Natural killer cell (primary cell): Measurements from ENCODE around the gene PTPRJ. TPM values are rescaled to one million over a fixed set of nuclear protein-coding genes. Genes with fewer than 3 reads are reported as not detected.

Source experiments
- ATAC-seq, 3 donors: fragments of 150-1000 bp in 2 of 3; fragments of 200-7000 bp in 1 of 3; cut with Tn5 transposase; 1 replicate in 1 of 3; 2 replicates in 2 of 3; pipeline ENCODE4 v1.10.0; 2021; ENCODE audit warnings: mild to moderate bottlenecking in 2 of 3, moderate library complexity in 2 of 3
- DNase-seq, 2 donors: peaks; one replicate each; pipeline versions ENCODE4 v3.0.0 to v3.0.0-alpha.2; 2013 to 2021; ENCODE audit warnings: mixed read lengths in 1 of 2
- H3K27ac ChIP-seq: one replicate; pipeline ENCODE4 v1.5.1; 2013; ENCODE audit warnings: mild to moderate bottlenecking, low read length
- H3K27me3 ChIP-seq: one replicate; pipeline ENCODE4 v1.6.1; 2013; ENCODE audit warnings: low read length; ENCODE audit not compliant: control insufficient read depth, insufficient read depth
- H3K36me3 ChIP-seq: one replicate; pipeline ENCODE4 v1.6.1; 2013; ENCODE audit warnings: low read length; ENCODE audit not compliant: control insufficient read depth, insufficient read depth
- H3K4me1 ChIP-seq: one replicate; pipeline ENCODE4 v1.6.1; 2013; ENCODE audit warnings: low read length; ENCODE audit not compliant: control insufficient read depth, insufficient read depth
- H3K4me3 ChIP-seq: one replicate; pipeline ENCODE4 v1.5.1; 2013; ENCODE audit warnings: low read length
- H3K9me3 ChIP-seq: one replicate; pipeline ENCODE4 v1.6.1; 2013; ENCODE audit warnings: low read length; ENCODE audit not compliant: control insufficient read depth, insufficient read depth
- H3K27ac Mint-ChIP-seq, 2 donors: one replicate each; pipeline ENCODE4 v1.8.0; 2022; ENCODE audit warnings: mild to moderate bottlenecking in 2 of 2, mixed read lengths in 2 of 2, moderate library complexity in 1 of 2
- H3K27me3 Mint-ChIP-seq, 2 donors: one replicate each; pipeline ENCODE4 v1.8.0; 2022; ENCODE audit warnings: low read depth in 2 of 2, mixed read lengths in 2 of 2
- H3K36me3 Mint-ChIP-seq: one replicate; pipeline ENCODE4 v1.8.0; 2022; ENCODE audit warnings: mixed read lengths
- H3K4me1 Mint-ChIP-seq, 2 donors: one replicate each; pipeline ENCODE4 v1.8.0; 2022; ENCODE audit warnings: mixed read lengths in 2 of 2
- H3K4me3 Mint-ChIP-seq: one replicate; pipeline ENCODE4 v1.8.0; 2022; ENCODE audit warnings: mild to moderate bottlenecking, moderate library complexity, mixed read lengths
- H3K9me3 Mint-ChIP-seq, 2 donors: one replicate each; pipeline ENCODE4 v1.8.0; 2022; ENCODE audit warnings: mixed read lengths in 2 of 2
- WGBS: methylation state at CpG from one replicate; pipeline ENCODE4 v1.1.7; 2013; ENCODE audit warnings: missing lambda C conversion rate; ENCODE audit not compliant: insufficient coverage; 5-methylcytosine and 5-hydroxymethylcytosine counted together
- intact Hi-C: fragments of 100-400 bp; cut with micrococcal nuclease; formaldehyde crosslinking; loops from one replicate; pipeline ENCODE4 v1.14.2; 2022
- total RNA-seq, 4 donors: library from RNA; stranded (reverse); fragments of 120-200 nt in 1 of 4; gene quantifications; one replicate each; pipeline versions ENCODE4 v1.2.3 to v1.2.4, GENCODE V29; 2013 to 2022
- TF ChIP-seq, protein P1 (sequence below): fragments of 200-600 bp; IDR thresholded peaks from one replicate; pipeline ENCODE4 v1.8.0; 2022; ENCODE audit warnings: antibody characterized with exemption

PTPRJ gene
- total RNA-seq, 3 donors from 2014 or later (not counting 1 experiment from before 2014, with no cell fraction given) = 110 to 127 (median 111) TPM

DNA sequence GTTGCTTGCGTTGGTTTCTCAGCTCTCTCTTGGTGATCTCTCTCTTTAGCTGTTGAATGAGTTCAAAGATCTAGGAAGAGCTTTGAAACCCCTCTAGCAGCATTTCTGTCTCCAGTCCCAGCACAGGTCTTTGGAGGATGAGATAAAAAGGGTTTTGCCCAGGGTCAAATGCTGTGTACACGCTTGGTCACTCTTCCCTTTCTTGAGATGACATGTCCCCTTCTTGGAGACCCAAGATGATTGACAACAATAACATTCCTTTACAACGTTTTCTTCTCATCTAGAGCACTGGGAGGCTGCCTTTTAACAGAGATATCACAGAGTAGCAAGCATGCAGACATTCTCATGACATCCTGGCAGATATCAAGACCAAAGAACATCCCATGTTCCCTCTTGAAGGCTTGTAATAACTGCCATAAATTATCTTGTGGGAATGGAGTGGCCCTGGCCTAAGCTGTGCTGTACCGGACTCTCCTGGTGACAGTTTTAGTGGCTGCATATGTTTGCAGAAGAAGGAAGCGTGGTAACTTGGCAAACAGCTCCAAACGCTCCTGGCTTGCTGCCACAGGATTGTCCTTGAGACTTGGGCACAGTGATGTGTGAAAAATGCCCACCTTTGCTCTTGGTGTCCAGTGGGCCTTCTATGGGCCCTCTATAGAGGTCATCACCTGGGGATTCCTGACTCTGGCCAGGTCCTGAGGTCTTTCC lies 107.8 kb downstream of the PTPRJ start:
- ATAC-seq (no peak), DNase-seq (no peak)
- TF ChIP-seq, protein P1, sequence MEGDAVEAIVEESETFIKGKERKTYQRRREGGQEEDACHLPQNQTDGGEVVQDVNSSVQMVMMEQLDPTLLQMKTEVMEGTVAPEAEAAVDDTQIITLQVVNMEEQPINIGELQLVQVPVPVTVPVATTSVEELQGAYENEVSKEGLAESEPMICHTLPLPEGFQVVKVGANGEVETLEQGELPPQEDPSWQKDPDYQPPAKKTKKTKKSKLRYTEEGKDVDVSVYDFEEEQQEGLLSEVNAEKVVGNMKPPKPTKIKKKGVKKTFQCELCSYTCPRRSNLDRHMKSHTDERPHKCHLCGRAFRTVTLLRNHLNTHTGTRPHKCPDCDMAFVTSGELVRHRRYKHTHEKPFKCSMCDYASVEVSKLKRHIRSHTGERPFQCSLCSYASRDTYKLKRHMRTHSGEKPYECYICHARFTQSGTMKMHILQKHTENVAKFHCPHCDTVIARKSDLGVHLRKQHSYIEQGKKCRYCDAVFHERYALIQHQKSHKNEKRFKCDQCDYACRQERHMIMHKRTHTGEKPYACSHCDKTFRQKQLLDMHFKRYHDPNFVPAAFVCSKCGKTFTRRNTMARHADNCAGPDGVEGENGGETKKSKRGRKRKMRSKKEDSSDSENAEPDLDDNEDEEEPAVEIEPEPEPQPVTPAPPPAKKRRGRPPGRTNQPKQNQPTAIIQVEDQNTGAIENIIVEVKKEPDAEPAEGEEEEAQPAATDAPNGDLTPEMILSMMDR = no peak
- H3K4me3 Mint-ChIP-seq = no peak overlapping the region
- no peaks in the 10 kb centered on the region for H3K9me3 ChIP-seq
- intact Hi-C loops = no loop called here
- peaks cover 22% of the 10 kb centered on the region for H3K4me1 ChIP-seq
- 65% methylated on average over 6 of the region's 6 CpGs for WGBS
- no peaks in the 10 kb centered on the region for H3K36me3 ChIP-seq
- no peaks in the 10 kb centered on the region for H3K9me3 Mint-ChIP-seq
- no peaks in the 10 kb centered on the region for H3K36me3 Mint-ChIP-seq
- no peak overlapping the region for H3K4me3 ChIP-seq
- no peaks in the 10 kb centered on the region for H3K27me3 ChIP-seq
- peaks cover 71 to 73% of the 10 kb centered on the region in 2 donors for H3K4me1 Mint-ChIP-seq
- H3K27me3 Mint-ChIP-seq = no peaks in the 10 kb centered on the region
- H3K27ac ChIP-seq = no peak overlapping the region
- H3K27ac Mint-ChIP-seq = peak overlapping the region; percentile 39 to 64

DNA sequence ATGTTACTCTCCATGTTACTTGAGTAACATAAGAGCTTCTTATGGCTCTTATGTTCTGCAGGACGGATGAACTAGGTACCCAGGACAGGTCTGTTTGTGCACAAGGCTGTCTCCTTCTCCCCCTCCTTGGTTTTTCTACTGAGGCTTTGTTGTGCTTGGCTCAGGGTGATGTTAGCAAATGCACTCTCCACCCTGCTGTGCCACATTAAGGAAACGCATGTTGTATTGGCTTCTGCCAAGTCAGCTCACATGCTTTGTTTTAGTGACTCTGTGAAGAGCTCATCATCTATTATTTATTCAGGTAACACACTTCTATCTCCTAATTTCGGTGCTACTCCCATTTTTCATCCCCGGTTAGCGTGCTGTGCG lies 108.3 kb downstream of the PTPRJ start:
- Mint-ChIP-seq H3K4me3 (no peak overlapping the region), H3K27ac (peak overlapping the region; percentile 37 to 64), H3K36me3 (no peaks in the 10 kb centered on the region), H3K27me3 (no peaks in the 10 kb centered on the region), H3K9me3 (no peaks in the 10 kb centered on the region), H3K4me1 (peaks cover 66 to 74% of the 10 kb centered on the region in 2 donors)
- WGBS = 90% methylated on average over 6 of the region's 6 CpGs
- TF ChIP-seq, protein P1 = no peak
- Histone ChIP-seq H3K4me1 (peaks cover 18% of the 10 kb centered on the region), H3K4me3 (no peak overlapping the region), H3K27ac (no peak overlapping the region), H3K27me3 (no peaks in the 10 kb centered on the region), H3K36me3 (no peaks in the 10 kb centered on the region), H3K9me3 (no peaks in the 10 kb centered on the region)
- no peak for DNase-seq
- no peak for ATAC-seq
- intact Hi-C loops = no loop called here

GRCh38 chr11:48090174-48090573 lies 109.8 kb downstream of the PTPRJ start:
- Mint-ChIP-seq H3K9me3 (no peaks in the 10 kb centered on the region), H3K4me3 (no peak overlapping the region), H3K4me1 (peaks cover 71 to 77% of the 10 kb centered on the region in 2 donors), H3K36me3 (no peaks in the 10 kb centered on the region), H3K27ac (peak overlapping the region; percentile 53 to 68), H3K27me3 (no peaks in the 10 kb centered on the region)
- Histone ChIP-seq H3K36me3 (no peaks in the 10 kb centered on the region), H3K4me1 (peaks cover 17% of the 10 kb centered on the region), H3K27me3 (no peaks in the 10 kb centered on the region), H3K9me3 (no peaks in the 10 kb centered on the region), H3K27ac (no peak overlapping the region), H3K4me3 (no peak overlapping the region)
- intact Hi-C loops = no loop called here
- TF ChIP-seq, protein P1 = no peak
- WGBS = 58% methylated on average over 7 of the region's 8 CpGs
- ATAC-seq (no peak), DNase-seq (no peak)
